Renal cortical epithelial cell (primary cell): ENCODE results near the gene UGT1A9. TPM values are rescaled to one million over a fixed set of nuclear protein-coding genes. Genes with fewer than 3 reads are reported as not detected.
"Not testable (repeated sequence)": the region's sequence is repeated elsewhere in the genome, so short reads cannot be mapped to it uniquely, and the experiment has no call there.

Source experiments
- DNase-seq: peaks from one replicate; pipeline ENCODE4 v3.0.0-alpha.2; 2011; ENCODE audit warnings: low read depth
- total RNA-seq: library from RNA; depleted of rRNA; stranded (reverse); fragments of >200 nt; gene quantifications from 2 replicates; pipeline ENCODE4 v1.2.3, GENCODE V29; 2014

UGT1A9 gene
- total RNA-seq, 1 donor from 2014 or later = 37.2 TPM

DNA sequence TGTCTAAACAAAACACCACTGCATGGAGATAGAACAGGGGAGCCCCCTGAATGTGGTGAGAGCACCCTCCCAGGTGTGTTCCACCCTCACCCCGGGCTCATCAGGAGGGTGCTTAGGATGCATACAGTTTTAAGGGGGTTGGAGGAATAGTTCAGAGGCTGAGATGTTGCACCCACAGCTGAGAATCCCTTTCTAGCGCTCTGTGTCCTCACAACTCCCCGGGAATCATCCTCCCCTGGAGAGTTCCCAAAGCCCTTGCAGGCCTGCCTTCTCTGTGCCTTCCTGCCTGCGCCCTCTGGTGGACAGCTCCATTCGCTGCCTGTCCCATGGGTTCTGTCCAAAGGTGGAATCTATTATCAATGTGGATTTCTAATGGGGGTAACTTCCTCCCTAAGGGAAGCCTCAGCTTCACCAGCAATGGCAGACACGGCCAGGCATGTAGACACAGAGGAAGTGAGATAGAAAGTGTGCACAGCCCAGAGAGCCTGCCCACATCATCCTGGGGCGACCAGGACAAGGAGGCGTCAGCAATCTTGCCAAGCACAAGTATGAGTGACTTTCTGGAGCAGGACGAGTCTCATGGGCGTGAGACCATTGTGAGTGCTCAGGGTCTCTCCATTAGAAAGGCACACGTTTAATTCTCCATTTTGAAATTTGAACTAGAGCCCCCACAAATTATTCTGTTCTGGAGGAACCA is 39.8 kb downstream of the UGT1A9 start:
- peak; percentile 61 for DNase-seq

DNA sequence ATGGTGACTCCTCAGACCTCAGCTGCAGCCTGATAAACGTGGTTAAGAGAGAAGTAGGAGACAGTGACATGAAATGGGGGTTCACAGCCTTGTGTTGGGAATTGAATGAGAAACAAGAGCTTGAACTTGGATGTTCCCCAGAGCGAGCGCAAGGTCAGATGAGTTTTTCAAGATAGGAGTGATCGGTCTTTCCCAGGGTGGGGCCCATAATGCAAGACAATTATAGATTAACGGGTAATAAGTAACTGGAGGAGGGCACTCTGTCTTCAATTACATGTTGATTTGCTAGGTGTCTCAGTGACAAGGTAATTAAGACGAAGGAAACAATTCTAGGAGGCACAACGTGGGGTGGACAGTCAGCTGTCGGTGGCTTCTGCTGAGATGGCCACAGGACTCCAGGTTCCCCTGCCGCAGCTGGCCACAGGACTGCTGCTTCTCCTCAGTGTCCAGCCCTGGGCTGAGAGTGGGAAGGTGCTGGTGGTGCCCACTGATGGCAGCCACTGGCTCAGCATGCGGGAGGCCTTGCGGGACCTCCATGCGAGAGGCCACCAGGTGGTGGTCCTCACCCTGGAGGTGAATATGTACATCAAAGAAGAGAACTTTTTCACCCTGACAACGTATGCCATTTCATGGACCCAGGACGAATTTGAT is 41.0 kb downstream of the UGT1A9 start, which contains the start of gene UGT1A5:
TSS of gene UGT1A5 (plus strand) at position 297 of the 651 bp plus-strand sequence. CDS start at position 382, 85 bp downstream.
- no peak for DNase-seq

DNA sequence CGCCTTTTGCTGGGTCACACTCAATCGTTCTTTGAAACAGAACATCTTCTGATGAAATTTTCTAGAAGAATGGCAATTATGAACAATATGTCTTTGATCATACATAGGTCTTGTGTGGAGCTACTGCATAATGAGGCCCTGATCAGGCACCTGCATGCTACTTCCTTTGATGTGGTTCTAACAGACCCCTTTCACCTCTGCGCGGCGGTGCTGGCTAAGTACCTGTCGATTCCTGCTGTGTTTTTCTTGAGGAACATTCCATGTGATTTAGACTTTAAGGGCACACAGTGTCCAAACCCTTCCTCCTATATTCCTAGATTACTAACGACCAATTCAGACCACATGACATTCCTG is 41.5 kb downstream of the UGT1A9 start:
- DNase-seq = no peak

DNA sequence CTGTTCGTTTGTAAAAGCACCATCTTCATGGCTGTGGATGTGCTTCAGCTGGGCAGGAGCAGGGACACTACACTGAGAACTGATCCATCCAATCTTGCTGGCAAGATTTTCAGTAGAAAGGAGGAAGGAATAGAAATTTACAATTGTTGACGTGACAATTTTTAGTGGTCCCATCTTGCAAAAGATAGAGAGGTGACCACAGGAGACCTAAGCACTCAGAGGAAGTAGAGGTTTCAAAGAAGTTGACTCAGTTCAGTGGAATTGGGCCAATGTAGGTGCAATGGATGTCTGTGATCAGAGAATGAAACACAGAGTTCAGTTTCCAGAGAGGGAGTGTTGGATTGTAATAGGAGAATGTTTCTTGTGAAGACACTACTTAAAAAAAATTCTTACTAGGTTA is 42.4 kb downstream of the UGT1A9 start:
- peak; percentile 41 for DNase-seq

DNA sequence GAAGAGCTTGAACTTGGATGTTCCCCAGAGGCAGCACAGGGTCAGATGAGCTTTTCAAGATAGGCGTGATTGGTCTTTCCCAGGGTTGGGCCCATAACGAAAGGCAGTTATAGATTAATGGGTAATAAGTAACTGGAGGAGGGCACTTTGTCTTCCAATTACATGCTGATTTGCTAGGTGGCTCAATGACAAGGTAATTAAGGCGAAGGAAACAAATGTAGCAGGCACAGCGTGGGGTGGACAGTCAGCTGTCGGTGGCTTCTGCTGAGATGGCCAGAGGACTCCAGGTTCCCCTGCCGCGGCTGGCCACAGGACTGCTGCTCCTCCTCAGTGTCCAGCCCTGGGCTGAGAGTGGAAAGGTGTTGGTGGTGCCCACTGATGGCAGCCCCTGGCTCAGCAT is 46.9 kb downstream of the UGT1A9 start, which contains the start of gene UGT1A4:
TSS of gene UGT1A4 (plus strand) at position 185 of the 400 bp plus-strand sequence. CDS start at position 270, 85 bp downstream.
- no peak for DNase-seq

DNA sequence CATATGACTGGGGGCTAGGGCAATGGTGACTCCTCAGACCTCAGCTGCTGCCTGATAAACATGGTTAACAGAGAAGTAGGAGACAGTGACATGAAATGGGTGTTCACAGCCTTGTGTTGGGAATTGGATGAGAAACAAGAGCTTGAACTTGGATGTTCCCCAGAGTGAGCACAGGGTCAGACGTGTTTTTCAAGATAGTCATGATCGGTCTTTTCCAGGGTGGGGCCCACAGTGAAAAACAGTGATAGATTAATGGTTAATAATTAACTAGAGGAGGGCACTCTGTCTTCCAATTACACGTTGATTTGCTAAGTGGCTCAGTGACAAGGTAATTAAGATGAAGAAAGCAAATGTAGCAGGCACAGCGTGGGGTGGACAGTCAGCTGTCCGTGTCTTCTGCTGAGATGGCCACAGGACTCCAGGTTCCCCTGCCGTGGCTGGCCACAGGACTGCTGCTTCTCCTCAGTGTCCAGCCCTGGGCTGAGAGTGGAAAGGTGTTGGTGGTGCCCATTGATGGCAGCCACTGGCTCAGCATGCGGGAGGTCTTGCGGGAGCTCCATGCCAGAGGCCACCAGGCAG is 57.1 kb downstream of the UGT1A9 start, which contains the start of gene UGT1A3:
TSS of gene UGT1A3 (plus strand) at position 320 of the 579 bp plus-strand sequence. CDS start at position 405, 85 bp downstream.
- no peak for DNase-seq

DNA sequence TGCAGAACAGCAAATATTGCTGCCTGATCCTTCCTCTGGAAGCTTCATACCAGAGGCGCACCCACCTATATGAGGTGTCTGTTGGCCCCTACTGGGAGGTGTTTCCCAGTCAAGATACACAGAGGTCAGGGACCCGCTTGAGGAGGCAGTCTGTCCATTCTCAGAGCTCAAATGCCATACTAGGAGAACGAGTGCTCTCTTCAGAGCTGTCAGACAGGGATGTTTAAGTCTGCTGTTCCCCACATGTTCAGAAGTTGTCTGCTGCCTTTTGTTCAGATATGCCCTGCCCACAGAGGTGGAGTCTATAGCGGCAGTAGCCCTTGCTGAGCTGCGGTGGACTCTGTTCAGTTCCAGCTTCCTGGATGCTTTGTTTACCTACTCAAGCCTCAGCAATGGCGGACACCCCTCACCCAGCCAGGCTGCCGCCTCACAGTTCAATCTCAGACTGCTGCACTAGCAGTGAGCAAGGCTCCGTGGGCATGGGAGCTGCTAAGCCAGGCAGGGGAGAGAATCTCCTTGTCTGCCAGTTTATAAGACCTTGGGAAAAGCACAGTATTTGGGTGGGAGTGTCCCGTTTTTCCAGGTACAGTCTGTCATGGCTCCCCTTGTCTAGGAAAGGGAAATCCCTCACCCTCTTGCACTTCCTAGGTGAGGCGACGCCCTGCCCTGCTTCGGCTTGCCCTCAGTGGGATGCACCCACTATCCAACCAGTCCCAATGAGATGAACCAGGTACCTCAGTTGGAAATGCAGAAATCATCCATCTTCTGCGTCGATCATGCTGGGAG is 65.4 kb downstream of the UGT1A9 start:
- not testable (repeated sequence) for DNase-seq

DNA sequence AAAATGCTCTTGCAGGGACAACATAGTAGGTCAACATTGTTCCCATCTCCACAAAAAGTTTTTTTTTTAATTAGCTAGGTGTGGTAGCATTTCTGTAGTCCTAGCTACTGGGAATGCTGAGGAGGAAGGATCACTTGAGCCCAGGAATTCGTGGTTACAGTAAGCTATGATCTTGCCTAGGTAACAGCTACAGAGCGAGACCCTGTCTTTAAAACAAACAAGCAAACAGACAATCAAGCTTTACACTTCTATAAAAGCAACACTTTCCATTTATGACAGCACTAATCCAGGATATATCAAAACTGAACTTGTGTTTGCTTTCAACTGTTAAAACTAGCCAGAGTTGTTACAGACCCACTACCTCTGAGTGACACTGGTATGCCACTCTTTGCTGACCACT is 69.2 kb downstream of the UGT1A9 start:
- DNase-seq = peak; percentile 65

DNA sequence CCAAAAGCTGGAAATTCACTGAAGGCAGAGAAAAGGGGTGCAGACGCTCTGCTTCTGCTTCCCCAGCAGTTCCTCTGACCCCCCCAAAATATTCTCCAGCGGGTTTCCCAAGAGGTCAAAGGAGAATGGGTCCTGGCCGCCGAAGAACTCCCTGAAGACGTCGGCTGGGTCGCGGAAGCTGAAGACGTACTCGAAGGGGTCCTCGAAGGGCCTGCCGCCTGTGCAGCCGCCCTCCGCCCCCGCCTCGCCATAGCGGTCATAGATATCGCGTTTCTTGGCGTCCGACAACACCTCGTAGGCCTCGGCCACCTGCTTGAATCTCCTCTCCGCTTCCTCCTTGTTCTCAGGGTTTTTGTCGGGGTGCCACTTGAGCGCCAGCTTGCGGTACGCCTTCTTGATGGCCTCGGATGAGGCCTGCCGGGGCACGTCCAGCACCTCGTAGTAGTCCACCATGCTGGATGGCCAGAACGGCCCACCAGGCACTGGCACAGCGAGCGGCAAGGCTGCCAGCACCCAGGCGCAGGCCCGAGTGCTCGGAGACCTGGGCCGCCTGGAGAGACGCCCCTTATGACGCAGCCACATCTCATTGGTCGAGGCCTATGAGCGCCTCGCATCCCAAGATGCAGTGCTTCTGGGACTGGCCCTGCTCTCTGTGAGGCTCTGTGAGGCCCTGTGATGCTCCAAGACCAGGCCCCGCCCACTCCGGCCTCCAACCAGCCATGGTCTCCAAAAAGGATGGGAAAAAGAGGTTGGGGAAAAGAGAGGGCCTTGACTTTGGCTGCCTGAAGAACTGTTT is 72.0 kb downstream of the UGT1A9 start:
- no peak for DNase-seq

DNA sequence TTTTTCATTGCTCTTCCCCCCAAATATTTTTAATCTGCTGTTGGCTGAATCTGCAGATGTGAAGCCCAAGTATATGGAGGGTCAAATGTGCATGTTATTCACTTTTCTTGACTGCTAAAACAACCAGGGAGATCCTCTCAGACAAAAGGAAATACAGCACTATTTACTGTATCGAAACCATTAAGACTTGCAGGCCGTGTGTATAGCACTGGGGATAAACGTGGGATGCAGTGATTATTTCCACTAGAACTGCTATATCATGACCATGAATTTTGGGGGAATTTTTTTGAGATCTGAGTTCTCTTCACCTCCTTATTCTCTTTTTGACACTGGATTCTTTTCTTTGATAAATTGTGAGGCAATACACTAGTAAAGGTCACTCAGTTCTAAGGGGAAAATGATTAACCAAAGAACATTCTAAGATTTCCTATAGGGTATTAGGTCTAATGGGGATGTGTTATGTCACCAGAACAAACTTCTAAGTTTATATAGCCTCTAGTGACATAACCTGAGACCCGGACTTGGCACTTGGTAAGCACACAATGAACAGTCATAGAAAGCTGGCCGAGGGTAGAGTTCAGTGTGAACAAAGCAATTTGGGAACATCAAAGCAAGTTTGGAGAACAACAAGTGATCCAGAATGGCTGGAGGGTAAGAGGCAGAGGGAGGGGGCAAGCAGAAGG is 73.5 kb downstream of the UGT1A9 start:
- DNase-seq = no peak

DNA sequence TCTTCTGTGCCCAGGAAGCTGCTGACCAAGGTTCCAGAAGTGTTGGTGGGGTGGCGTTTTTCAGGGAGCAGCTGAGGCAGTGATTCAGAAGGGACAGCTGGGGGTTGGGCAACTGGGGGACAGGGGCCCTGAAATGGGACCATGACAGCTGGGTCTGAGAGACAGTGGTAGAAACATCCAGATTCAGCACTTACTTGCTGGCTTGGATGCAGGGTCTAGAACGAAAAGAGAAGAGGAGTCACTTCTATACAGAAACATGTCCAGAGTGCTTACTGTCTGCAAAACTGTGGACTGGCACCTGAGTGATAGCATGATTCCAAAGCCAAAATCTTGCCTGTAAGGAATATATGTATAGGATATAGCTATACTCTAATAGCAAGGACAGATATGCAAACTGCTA is 74.1 kb downstream of the UGT1A9 start:
- not testable (repeated sequence) for DNase-seq

DNA sequence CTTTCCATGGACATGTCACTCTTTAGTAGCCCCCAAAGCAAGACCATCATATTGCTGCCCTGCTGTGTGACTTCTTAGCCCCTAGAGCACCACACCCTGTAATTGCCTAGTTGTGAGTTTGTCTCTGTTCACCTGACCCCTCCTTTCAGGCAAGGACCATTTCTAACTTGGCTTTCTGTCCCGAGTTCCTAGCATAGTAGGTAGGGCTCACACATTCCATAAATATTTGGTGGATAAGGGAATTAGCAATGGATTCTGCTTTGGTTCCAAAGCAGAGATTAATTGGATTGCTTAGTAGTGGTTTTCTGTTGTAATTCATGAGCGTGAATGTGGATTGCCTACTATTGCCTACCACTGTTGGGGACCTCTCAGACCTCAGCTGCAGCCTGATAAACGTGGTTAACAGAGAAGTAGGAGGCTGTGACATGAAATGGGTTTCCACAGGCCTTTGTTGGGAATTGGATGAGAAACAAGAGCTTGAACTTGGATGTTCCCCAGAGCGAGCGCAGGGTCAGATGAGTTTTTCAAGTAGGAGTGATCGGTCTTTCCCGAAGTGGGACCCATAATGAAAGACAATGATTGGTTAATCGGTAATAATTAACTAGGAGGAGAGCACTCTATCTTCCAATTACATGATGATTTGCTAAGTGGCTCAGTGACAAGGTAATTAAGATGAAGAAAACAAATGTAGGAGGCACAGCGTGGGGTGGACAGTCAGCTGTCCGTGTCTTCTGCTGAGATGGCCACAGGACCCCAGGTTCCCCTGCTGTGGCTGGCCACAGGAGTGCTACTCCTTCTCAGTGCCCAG is 75.0 kb downstream of the UGT1A9 start:
- DNase-seq = peak; percentile 18

DNA sequence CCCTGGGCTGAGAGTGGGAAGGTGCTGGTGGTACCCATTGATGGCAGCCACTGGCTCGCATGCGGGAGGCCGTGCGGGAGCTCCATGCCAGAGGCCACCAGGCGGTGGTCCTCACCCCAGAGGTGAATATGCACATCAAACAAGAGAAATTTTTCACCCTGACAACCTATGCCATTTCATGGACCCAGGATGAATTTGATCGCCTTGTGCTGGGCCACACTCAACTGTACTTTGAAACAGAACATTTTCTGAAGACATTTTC is 75.5 kb downstream of the UGT1A9 start:
- no peak for DNase-seq

DNA sequence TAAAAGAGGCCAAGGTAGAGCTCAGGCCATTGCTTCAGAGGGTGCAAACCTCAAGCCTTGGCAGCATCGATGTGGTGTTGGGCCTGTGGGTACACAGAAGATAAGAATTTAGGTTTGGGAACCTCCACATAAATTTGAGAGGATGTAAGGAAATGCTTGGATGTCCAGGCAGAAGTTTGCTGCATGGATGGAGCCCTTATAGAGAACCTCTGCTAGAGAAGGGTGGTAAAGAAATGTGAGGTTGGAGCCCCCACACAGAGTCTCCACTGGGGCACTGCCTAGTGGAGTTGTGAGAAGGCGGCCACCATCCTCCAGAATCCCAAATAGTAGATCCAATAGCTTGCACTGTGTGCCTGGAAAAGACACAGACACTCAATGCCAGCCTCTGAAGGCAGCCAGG is 79.0 kb downstream of the UGT1A9 start:
- DNase-seq = not testable (repeated sequence)

DNA sequence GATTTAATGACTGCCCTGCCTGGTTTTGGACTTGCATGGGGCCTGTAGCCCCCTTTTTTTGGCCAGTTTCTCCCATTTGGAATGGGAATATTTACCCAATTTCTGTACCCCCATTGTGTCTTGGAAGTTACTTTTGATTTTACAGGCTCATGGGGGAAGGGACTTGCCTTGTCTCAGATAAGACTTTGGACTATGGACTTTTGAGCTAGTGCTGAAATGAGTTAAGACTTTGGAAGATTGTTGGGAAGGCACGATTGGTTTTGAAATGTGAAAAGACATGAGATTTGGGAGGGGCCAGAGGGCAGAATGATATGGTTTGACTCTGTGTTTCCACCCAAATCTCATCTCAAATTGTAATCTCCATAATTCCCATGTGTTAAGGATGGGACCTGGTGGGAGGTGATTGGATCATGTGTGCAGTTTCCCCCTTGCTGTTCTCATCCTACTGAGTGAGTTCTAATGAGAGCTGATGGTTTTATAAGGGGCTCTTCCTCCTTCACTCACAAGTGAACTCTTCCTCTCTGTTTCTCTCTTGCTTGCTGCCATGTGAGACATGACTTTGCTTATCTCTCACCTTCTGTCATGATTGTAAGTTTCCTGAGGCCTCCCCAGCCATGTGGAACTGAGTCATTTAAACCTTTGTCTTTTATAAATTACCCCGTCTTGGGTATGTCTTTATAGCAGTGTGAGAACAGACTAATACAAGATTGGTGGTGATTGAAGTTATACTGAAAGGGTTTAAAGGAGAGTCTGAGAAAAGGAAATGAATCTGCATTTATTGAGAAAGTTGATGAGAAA is 79.7 kb downstream of the UGT1A9 start:
- DNase-seq = not testable (repeated sequence)

DNA sequence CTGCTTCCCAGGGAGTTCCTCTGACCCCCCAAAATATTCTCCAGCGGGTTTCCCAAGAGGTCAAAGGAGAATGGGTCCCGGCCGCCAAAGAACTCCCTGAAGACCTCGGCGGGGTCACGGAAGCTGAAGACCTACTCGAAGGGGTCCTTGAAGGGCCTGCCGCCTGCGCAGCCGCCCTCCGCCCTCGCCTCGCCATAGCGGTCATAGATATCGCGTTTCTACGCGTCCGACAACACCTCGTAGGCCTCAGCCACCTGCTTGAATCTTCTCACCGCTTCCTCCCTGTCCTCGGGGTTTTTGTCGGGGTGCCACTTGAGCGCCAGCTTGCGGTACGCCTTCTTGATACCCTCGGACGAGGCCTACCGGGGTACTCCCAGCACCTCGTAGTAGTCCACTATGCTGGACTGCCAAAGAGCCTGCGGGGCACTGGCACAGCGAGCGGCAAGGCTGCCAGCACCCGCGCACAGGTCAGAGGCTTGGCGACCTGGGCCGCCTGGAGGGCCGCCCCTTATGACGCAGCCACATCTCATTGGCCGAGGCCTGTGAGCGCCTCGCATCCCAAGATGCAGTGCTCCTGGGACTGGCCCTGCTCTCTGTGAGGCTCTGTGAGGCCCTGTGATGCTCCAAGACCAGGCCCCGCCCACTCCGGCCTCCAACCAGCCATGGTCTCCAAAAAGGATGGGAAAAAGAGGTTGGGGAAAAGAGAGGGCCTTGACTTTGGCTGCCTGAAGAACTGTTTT is 83.3 kb downstream of the UGT1A9 start:
- no peak for DNase-seq

DNA sequence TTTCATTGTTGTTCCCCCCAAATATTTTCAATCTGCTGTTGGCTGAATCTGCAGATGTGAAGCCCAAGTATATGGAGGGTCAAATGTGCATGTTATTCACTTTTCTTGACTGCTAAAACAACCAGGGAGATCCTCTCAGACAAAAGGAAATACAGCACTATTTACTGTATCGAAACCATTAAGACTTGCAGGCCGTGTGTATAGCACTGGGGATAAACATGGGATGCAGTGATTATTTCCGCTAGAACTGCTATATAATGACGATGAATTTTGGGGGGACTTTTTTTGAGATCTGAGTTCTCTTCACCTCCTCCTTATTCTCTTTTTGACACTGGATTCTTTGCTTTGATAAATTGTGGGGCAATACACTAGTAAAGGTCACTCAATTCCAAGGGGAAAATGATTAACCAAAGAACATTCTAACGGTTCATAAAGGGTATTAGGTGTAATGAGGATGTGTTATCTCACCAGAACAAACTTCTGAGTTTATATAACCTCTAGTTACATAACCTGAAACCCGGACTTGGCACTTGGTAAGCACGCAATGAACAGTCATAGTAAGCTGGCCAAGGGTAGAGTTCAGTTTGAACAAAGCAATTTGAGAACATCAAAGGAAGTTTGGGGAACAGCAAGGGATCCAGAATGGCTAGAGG is 84.9 kb downstream of the UGT1A9 start:
- DNase-seq = peak; percentile 57

DNA sequence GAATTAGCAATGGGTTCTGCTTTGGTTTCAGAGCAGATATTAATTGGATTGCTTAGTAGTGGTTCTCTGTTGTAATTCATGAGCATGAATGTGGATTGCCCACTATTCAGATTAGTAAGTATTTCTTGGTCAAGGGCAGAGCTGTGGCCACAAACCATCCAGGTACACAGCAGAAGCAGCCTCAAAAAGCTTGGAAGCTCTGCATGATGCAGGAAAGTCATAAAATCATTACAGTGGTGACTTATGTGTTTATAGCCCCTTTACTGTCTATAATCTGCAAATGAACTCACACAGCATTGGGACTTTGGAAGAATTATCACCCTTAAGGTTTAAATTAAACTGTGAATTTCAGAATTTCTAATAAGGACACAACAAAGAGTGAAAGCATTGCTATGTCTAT is 86.4 kb downstream of the UGT1A9 start:
- DNase-seq = no peak
